Left lung (tissue), 10 donors: Measurements from ENCODE around the gene ALPG. TPM values are rescaled to one million over a fixed set of nuclear protein-coding genes. Genes with fewer than 3 reads are reported as not detected.
"Not testable (repeated sequence)": the region's sequence is repeated elsewhere in the genome, so short reads cannot be mapped to it uniquely, and the experiment has no call there.

Source experiments
- ATAC-seq: fragments of 200-7000 bp; cut with Tn5 transposase; one replicate; pipeline ENCODE4 v1.9.1; 2020; ENCODE audit warnings: moderate library complexity
- DNase-seq, 4 donors: peaks; one replicate each; pipeline ENCODE4 v3.0.0-alpha.2; 2013 to 2020
- H3K27ac ChIP-seq, 2 donors: fragments of 200-600 bp; sonication (generic) in 1 of 2; one replicate each; pipeline versions ENCODE4 v1.5.0 to v1.8.0; 2020 to 2021
- H3K27me3 ChIP-seq, 2 donors: fragments of 200-600 bp; sonication (generic) in 1 of 2; one replicate each; pipeline versions ENCODE4 v1.5.0 to v1.8.0; 2020 to 2021
- H3K36me3 ChIP-seq, 2 donors: fragments of 200-600 bp; sonication (generic) in 1 of 2; one replicate each; pipeline versions ENCODE4 v1.5.0 to v1.8.0; 2020 to 2021
- H3K4me1 ChIP-seq, 2 donors: fragments of 200-600 bp; one replicate each; pipeline ENCODE4 v1.8.0; 2021
- H3K4me3 ChIP-seq, 2 donors: fragments of 200-600 bp; sonication (generic) in 1 of 2; one replicate each; pipeline versions ENCODE4 v1.5.0 to v1.8.0; 2020 to 2021; ENCODE audit warnings: mild to moderate bottlenecking in 1 of 2
- H3K9me3 ChIP-seq, 2 donors: fragments of 200-600 bp; sonication (generic) in 1 of 2; one replicate each; pipeline versions ENCODE4 v1.5.0 to v1.8.0; 2020 to 2021
- intact Hi-C, 2 donors: fragments of 100-400 bp; cut with DNase I; formaldehyde crosslinking; loops; one replicate each; pipeline versions ENCODE4 v1.11.2 to v1.14.2; 2022
- polyA plus RNA-seq, 6 donors: library from polyadenylated mRNA; unstranded; fragments of 120-200 nt; gene quantifications; one replicate each; pipeline ENCODE4 v1.2.1, GENCODE V29; 2013; ENCODE audit not compliant: insufficient read length in 6 of 6
- total RNA-seq, 2 donors: library from RNA; stranded (reverse); fragmentation: NEBNext Ultra II Directional; extraction: Animal tissue kit (Norgen Biotek cat#: 25700); gene quantifications; one replicate each; pipeline ENCODE4 v1.2.1, GENCODE V29; 2021
- TF ChIP-seq, protein P1 (sequence below), 2 donors: fragments of 200-600 bp; sonication (generic) in 1 of 2; IDR thresholded peaks; one replicate each; pipeline versions ENCODE4 v1.5.0 to v1.8.0; 2021; ENCODE audit warnings: antibody characterized with exemption in 2 of 2
- donor health status: DM: no; HTN: yes; CAD: no.
- donor health status: DM: no; HTN: no; CAD: no.

The ALPG gene
- total and polyA plus RNA-seq, 8 donors: 0.08 to 0.16 TPM; not detected in 6

GRCh38 chr2:232448304-232448690 is 41.7 kb downstream of the ALPG start:
- TF ChIP-seq, protein P1, sequence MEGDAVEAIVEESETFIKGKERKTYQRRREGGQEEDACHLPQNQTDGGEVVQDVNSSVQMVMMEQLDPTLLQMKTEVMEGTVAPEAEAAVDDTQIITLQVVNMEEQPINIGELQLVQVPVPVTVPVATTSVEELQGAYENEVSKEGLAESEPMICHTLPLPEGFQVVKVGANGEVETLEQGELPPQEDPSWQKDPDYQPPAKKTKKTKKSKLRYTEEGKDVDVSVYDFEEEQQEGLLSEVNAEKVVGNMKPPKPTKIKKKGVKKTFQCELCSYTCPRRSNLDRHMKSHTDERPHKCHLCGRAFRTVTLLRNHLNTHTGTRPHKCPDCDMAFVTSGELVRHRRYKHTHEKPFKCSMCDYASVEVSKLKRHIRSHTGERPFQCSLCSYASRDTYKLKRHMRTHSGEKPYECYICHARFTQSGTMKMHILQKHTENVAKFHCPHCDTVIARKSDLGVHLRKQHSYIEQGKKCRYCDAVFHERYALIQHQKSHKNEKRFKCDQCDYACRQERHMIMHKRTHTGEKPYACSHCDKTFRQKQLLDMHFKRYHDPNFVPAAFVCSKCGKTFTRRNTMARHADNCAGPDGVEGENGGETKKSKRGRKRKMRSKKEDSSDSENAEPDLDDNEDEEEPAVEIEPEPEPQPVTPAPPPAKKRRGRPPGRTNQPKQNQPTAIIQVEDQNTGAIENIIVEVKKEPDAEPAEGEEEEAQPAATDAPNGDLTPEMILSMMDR (IDR thresholded peaks at IDR 0.05): no peak
- Histone ChIP-seq H3K27me3 (peaks cover 0 to 11% of the 10 kb centered on the region in 2 donors), H3K4me3 (no peak overlapping the region), H3K36me3 (no peaks in the 10 kb centered on the region), H3K27ac (no peak overlapping the region), H3K4me1 (no peaks in the 10 kb centered on the region), H3K9me3 (no peaks in the 10 kb centered on the region)
- intact Hi-C loops: no loop called here
- DNase-seq (no peak), ATAC-seq (no peak)

DNA sequence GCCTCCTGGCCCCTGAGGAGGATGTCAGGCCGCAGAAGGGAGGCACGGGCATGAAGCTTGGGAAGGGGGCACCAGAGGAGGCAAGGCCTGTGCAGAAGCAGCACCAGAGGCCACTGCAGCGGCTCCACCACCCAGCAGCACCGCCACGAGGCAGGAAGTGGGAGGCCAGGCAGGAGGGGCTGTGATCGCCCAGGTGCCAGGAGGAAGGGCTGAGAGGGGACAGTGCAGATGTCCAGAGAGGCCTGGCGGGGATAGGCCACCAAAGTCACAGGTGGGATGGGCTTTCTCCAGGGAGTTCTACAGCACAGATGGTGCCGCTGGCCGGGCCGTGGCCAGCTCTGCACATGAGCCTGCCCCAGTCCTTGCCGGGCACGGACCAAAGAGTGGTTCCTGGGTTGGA is 43.3 kb downstream of the ALPG start:
- ATAC-seq (no peak), DNase-seq (no peak)
- no peaks in the 10 kb centered on the region for H3K4me1 ChIP-seq
- intact Hi-C loops: loop anchor here in 1 of 2 donors (5.0 kb wide), 1 partner anchor 72 kb away; the partner anchor contains the start of gene PRSS56
- no peaks in the 10 kb centered on the region for H3K9me3 ChIP-seq
- TF ChIP-seq, protein P1 (IDR thresholded peaks at IDR 0.05): no peak
- H3K4me3 ChIP-seq: no peak overlapping the region
- H3K36me3 ChIP-seq: no peaks in the 10 kb centered on the region
- H3K27ac ChIP-seq: no peak overlapping the region
- peaks cover 0 to 3% of the 10 kb centered on the region in 2 donors for H3K27me3 ChIP-seq

- intact Hi-C loops: loop anchor here in 1 of 2 donors (5.0 kb wide), 1 partner anchor 71 kb away; the partner anchor contains the start of gene PRSS56
- H3K4me1 ChIP-seq, DNase-seq, H3K9me3 ChIP-seq, H3K36me3 ChIP-seq, H3K4me3 ChIP-seq, ATAC-seq, H3K27ac ChIP-seq: not testable (repeated sequence)
- peaks cover 0 to 13% of the 10 kb centered on the region in 2 donors for H3K27me3 ChIP-seq
These were observed 45.0 kb downstream of the ALPG start for GRCh38 chr2:232451645-232452044.

DNA sequence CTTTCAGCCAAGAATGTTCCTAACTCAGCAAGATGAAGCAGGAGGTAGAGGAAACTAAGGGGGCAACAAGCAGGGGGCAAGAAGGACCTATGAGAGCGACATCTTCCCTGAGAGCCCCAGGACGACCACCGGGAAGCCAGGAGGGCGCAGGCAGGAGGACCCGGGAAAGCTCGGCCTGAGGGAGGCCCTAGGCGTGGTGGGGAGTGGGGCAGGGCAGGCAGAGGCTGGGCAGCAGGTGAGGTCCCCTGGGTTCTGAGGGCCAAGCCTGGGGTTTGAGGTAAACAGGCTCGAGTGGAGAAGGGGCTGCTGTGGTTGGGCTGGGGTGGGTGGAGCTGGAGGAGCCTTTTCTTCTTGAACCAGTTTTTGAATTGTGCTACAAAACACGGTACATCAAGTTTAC is 48.0 kb downstream of the ALPG start:
- DNase-seq: no peak
- intact Hi-C loops: loop anchor here in 1 of 2 donors (5.0 kb wide), 1 partner anchor 68 kb away; the partner anchor contains the start of gene PRSS56

DNA sequence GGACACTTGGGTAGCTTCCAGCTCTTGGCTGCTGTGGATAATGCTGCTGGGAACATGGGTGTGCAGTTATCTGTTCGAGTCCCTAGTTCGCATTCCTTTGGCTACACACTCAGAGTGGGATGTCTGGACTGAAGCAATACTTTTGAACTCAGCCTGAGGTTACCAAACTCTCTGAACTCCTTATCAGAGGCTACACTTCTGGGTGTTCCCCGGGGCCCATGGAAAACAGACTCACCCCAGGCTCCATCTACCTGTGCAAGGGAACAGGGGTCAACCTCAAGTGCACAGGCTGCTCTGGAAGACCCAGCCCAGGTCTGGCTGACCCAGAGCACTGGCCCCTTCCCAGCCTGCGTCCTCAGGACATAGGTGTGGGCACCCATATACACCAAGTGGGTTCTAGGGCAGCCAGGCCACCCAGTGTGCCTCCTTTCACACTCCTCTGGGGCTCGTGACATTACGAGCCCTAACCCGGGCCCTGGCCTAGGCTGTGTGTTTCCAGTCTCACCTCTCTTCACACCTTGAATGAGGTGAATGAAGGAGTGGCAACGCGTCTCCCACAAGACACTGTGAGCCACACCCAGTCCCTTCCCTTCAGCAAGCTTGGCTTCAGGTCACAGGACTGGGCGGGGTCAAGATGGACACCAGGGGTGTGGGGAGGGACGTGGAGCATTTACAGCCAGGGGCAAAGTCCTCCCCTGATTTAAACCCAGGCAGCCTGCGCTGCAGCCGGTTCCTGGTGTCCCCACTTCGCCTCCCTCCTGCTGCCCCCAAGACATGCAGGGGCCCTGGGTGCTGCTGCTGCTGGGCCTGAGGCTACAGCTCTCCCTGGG is 49.0 kb downstream of the ALPG start, which contains the start of gene ALPI:
TSS of gene ALPI (plus strand) at position 728 of the 830 bp plus-strand sequence. CDS start at position 775, 47 bp downstream.
- H3K27me3 ChIP-seq: peaks cover 7 to 50% of the 10 kb centered on the region in 2 donors
- H3K36me3 ChIP-seq: no peaks in the 10 kb centered on the region
- no peaks in the 10 kb centered on the region for H3K9me3 ChIP-seq
- no peak within 1 kb of the TSS for H3K27ac ChIP-seq
- intact Hi-C loops: no loop called here
- ATAC-seq: no peak
- TF ChIP-seq, protein P1 (IDR thresholded peaks at IDR 0.05): no peak
- H3K4me3 ChIP-seq: no peak within 1 kb of the TSS
- no peak for DNase-seq
- no peaks in the 10 kb centered on the region for H3K4me1 ChIP-seq

More for the DNA sequence above, 48.0 kb downstream of the ALPG start:
- Histone ChIP-seq H3K27me3 (peaks cover 7 to 42% of the 10 kb centered on the region in 2 donors), H3K27ac (no peak overlapping the region), H3K36me3 (no peaks in the 10 kb centered on the region), H3K4me3 (no peak overlapping the region), H3K9me3 (no peaks in the 10 kb centered on the region), H3K4me1 (no peaks in the 10 kb centered on the region)
- ATAC-seq: no peak
- TF ChIP-seq, protein P1 (IDR thresholded peaks at IDR 0.05): no peak
